Calu3 (cell line): ENCODE measurements around the gene CNNM1. TPM values are rescaled to one million over a fixed set of nuclear protein-coding genes. Genes with fewer than 3 reads are reported as not detected.

Source experiments
- BruUV-seq: library from RNA; stranded (reverse); fragments of 400-500 nt; replicated peaks from 2 replicates; lab custom pipeline; 2021; lab: Mats Ljungman, UMichigan
- CTCF ChIA-PET: fragments of 300-600 bp; sonication (Branson Sonifier 250); formaldehyde crosslinking; loops from one replicate; lab custom pipeline; 2022; ENCODE audit warnings: antibody characterized with exemption; lab: Charles Lee
- DNase-seq: peaks from one replicate; pipeline ENCODE4 v3.0.0; 2022
- H3K27ac Mint-ChIP-seq: one replicate; pipeline ENCODE4 v1.8.0; 2022; ENCODE audit warnings: mixed read lengths; ENCODE audit not compliant: unreplicated experiment
- H3K27me3 Mint-ChIP-seq: one replicate; pipeline ENCODE4 v1.8.0; 2022; ENCODE audit warnings: mixed read lengths; ENCODE audit not compliant: unreplicated experiment
- H3K36me3 Mint-ChIP-seq: one replicate; pipeline ENCODE4 v1.8.0; 2022; ENCODE audit warnings: mild to moderate bottlenecking, moderate library complexity, mixed read lengths; ENCODE audit not compliant: insufficient read depth, unreplicated experiment
- H3K4me1 Mint-ChIP-seq: one replicate; pipeline ENCODE4 v1.8.0; 2022; ENCODE audit warnings: mild to moderate bottlenecking, low read depth, mixed read lengths; ENCODE audit not compliant: unreplicated experiment
- H3K4me3 Mint-ChIP-seq: one replicate; pipeline ENCODE4 v1.8.0; 2022; ENCODE audit warnings: mild to moderate bottlenecking, low read depth, moderate library complexity, mixed read lengths; ENCODE audit not compliant: unreplicated experiment
- H3K9me3 Mint-ChIP-seq: one replicate; pipeline ENCODE4 v1.8.0; 2022; ENCODE audit warnings: low read depth, mixed read lengths; ENCODE audit not compliant: unreplicated experiment
- CTCF ChIP-seq: fragments of 200-600 bp; IDR thresholded peaks from one replicate; pipeline ENCODE4 v1.8.0; 2022; ENCODE audit warnings: antibody characterized with exemption; ENCODE audit not compliant: unreplicated experiment
- intact Hi-C: fragments of 100-400 bp; cut with micrococcal nuclease; formaldehyde crosslinking; loops from one replicate; pipeline ENCODE4 v1.10.0; 2022; ENCODE audit not compliant: unreplicated experiment
- total RNA-seq: library from RNA; stranded (reverse); gene quantifications from 2 replicates; pipeline ENCODE4 v1.2.3, GENCODE V29; 2022

The CNNM1 gene
- total RNA-seq, 1 experiment from 2014 or later: 5.8 TPM

- no peaks in the 10 kb centered on the region for H3K9me3 Mint-ChIP-seq
- H3K4me3 Mint-ChIP-seq: no peak overlapping the region
- no peak overlapping the region for H3K27ac Mint-ChIP-seq
- H3K4me1 Mint-ChIP-seq: no peaks in the 10 kb centered on the region
- DNase-seq: no peak
- H3K36me3 Mint-ChIP-seq: no peaks in the 10 kb centered on the region
- intact Hi-C loops: no loop called here
- TF ChIP-seq CTCF: no peak
- CTCF ChIA-PET: interaction anchor here (0.6 kb wide), 1 partner anchor 843 kb away, joined by 4 read pairs; no protein-coding TSS in a partner anchor
- H3K27me3 Mint-ChIP-seq: peaks cover 18% of the 10 kb centered on the region
- no TSS peak for BruUV-seq
These were observed 12.8 kb upstream of the CNNM1 start for GRCh38 chr10:99316374-99316773.

GRCh38 chr10:99318048-99318447 lies 11.1 kb upstream of the CNNM1 start:
- CTCF ChIA-PET: no interaction called here
- no TSS peak for BruUV-seq
- H3K27me3 Mint-ChIP-seq: peaks cover 27% of the 10 kb centered on the region

GRCh38 chr10:99318475-99318874 lies 10.7 kb upstream of the CNNM1 start:
- DNase-seq: no peak
- no TSS peak for BruUV-seq
- Mint-ChIP-seq H3K4me1 (no peaks in the 10 kb centered on the region), H3K36me3 (no peaks in the 10 kb centered on the region), H3K9me3 (no peaks in the 10 kb centered on the region), H3K27me3 (peaks cover 27% of the 10 kb centered on the region), H3K27ac (no peak overlapping the region), H3K4me3 (no peak overlapping the region)
- CTCF ChIA-PET: no interaction called here
- intact Hi-C loops: no loop called here
- no peak for TF ChIP-seq CTCF

More at GRCh38 chr10:99318048-99318447, 11.1 kb upstream of the CNNM1 start:
- no peak overlapping the region for H3K4me3 Mint-ChIP-seq
- H3K36me3 Mint-ChIP-seq: no peaks in the 10 kb centered on the region
- no peaks in the 10 kb centered on the region for H3K4me1 Mint-ChIP-seq
- no peak for DNase-seq
- no peak overlapping the region for H3K27ac Mint-ChIP-seq
- no peak for TF ChIP-seq CTCF
- H3K9me3 Mint-ChIP-seq: no peaks in the 10 kb centered on the region
- intact Hi-C loops: no loop called here

GRCh38 chr10:99325281-99325680 lies 3.9 kb upstream of the CNNM1 start:
- no peaks in the 10 kb centered on the region for H3K4me1 Mint-ChIP-seq
- intact Hi-C loops: no loop called here
- BruUV-seq: no TSS peak
- CTCF ChIA-PET: interaction anchor here (0.6 to 1.0 kb wide), 2 partner anchors 13 to 326 kb away, joined by 3 read pairs; no protein-coding TSS in a partner anchor
- DNase-seq: no peak
- TF ChIP-seq CTCF: no peak
- peaks cover 15% of the 10 kb centered on the region for H3K27me3 Mint-ChIP-seq
- no peaks in the 10 kb centered on the region for H3K9me3 Mint-ChIP-seq
- no peak overlapping the region for H3K4me3 Mint-ChIP-seq
- no peak overlapping the region for H3K27ac Mint-ChIP-seq
- peaks cover 18% of the 10 kb centered on the region for H3K36me3 Mint-ChIP-seq
